NCI-H2107 treated with DMSO at 0.1 percent for 48 hours (cell line): ENCODE results near the gene ISM1.

Experiments used
- DNase-seq: peaks from one replicate; lab custom pipeline; 2025; ENCODE audit not compliant: unreplicated experiment; lab: John Stamatoyannopoulos, UW

The ISM1 gene

GRCh38 chr20:13278812-13279570 is 57.9 kb downstream of the ISM1 start:
- no peak for DNase-seq

GRCh38 chr20:13280609-13281324 is 59.7 kb downstream of the ISM1 start:
- no peak for DNase-seq

GRCh38 chr20:13283869-13284829 is 63.1 kb downstream of the ISM1 start:
- DNase-seq, result no peak

- no peak for DNase-seq
These were observed 63.8 kb downstream of the ISM1 start for GRCh38 chr20:13284830-13285229.

- DNase-seq, result no peak
These were observed 64.3 kb downstream of the ISM1 start for GRCh38 chr20:13285408-13285807.

GRCh38 chr20:13286052-13286451 is 65.0 kb downstream of the ISM1 start:
- no peak for DNase-seq

- no peak for DNase-seq
These were observed 65.5 kb downstream of the ISM1 start for GRCh38 chr20:13286607-13287006.

- DNase-seq, result no peak
These were observed 67.3 kb downstream of the ISM1 start for GRCh38 chr20:13288357-13288756.

GRCh38 chr20:13289031-13289430 is 68.0 kb downstream of the ISM1 start:
- no peak for DNase-seq

- DNase-seq, result no peak
These were observed 69.7 kb downstream of the ISM1 start for GRCh38 chr20:13290724-13291123.

- DNase-seq, result no peak
These were observed 70.1 kb downstream of the ISM1 start for GRCh38 chr20:13291157-13291556.

GRCh38 chr20:13292201-13292885 is 71.3 kb downstream of the ISM1 start:
- no peak for DNase-seq

GRCh38 chr20:13294522-13294921 is 73.4 kb downstream of the ISM1 start:
- no peak for DNase-seq

- DNase-seq, result no peak
These were observed 74.6 kb downstream of the ISM1 start for GRCh38 chr20:13295637-13296036.

- no peak for DNase-seq
These were observed 75.0 kb downstream of the ISM1 start for GRCh38 chr20:13296070-13296469.

GRCh38 chr20:13297147-13297899 is 76.2 kb downstream of the ISM1 start:
- no peak for DNase-seq

- DNase-seq, result no peak
These were observed 77.8 kb downstream of the ISM1 start for GRCh38 chr20:13298692-13299373.

GRCh38 chr20:13299401-13299800 is 78.3 kb downstream of the ISM1 start:
- no peak for DNase-seq

- DNase-seq, result no peak
These were observed 80.5 kb downstream of the ISM1 start for GRCh38 chr20:13301596-13301995.
